IPS-18c (cell line): ENCODE measurements around the gene CLDN19.

Experiments used
- H3K4me3 ChIP-seq: 2 replicates; pipeline ENCODE4 v1.7.0; 2013; ENCODE audit warnings: low read depth, mild to moderate bottlenecking, low read length, moderate library complexity; ENCODE audit not compliant: insufficient read depth
- H3K9me3 ChIP-seq: one replicate; pipeline ENCODE4 v1.6.1; 2013; ENCODE audit warnings: mild to moderate bottlenecking, low read length, moderate library complexity; ENCODE audit not compliant: control insufficient read depth, insufficient read depth

Gene CLDN19

DNA sequence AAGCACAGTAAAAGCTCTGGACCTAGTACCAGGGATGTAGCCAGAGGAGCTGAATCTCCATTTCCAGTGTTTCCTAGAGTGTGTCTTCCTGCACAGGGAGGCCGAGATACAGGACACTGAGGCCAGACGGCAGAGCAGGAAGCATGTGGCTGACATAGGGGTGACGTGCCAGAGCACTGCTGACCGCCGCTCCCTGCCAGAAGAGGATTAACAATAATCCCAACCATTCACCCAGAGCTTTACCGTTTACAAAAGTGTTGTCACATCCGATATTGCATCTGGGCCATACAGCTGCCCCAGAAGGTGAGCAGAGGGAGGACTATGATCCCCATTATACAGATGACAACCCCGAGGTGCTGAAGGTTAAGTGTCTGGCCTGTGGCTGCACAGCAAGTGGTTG lies 5.8 kb upstream of the CLDN19 start:
- H3K4me3 ChIP-seq = no peak overlapping the region
- H3K9me3 ChIP-seq = no peaks in the 10 kb centered on the region

DNA sequence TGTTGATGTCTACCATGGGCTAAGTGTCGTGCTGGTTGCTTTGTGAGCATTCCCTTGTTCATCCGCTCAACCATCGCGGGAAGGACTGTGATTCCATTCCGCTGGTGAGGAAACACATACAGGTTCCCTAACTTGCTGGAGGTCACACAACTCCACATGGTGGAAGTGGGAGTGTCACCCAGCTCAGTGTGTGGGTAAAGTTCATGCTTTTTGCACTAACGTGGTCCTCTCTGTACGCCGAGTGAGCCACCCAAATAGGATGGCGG lies 4.0 kb upstream of the CLDN19 start:
- no peak overlapping the region for H3K4me3 ChIP-seq

DNA sequence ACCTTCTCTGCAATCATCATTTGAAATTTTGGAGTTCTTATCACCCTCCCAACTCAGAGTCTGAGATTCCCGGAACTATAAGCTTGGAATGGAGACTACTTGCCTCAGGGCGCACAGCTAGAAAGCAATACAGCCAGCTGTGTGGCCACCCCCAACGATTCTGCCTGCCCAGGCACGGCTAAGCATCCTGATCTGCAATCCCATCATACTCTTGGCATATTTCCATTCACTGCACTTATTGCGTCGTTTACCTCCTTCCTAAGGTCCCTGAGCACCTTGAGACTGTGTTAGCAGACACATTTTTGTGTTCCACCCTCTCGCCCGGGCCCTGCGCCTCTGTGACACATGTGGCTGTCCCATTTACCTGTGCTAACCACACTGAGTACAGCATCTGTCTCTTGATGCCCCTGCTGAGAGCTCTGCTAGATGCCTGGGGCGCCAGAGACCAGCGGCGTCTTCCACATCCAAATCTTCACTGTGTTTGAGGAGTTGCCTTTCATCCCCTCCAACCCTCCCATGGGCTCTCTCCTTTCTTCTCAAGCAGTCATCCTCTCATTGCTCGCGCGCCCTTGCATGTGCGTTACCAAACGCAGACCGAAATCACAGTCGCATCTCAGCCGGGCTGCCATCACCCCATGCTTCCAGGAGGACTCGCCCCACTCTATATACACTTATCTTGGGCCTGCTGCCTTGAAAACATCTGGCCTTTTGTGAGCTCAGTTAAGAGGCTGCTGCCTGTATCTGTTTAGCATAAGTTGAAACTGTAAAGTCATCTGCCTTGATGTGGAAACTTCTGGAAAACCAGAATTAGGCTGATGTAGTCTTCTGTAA lies 3.5 kb upstream of the CLDN19 start:
- no peaks in the 10 kb centered on the region for H3K9me3 ChIP-seq

More for the DNA sequence above, 4.0 kb upstream of the CLDN19 start:
- H3K9me3 ChIP-seq = no peaks in the 10 kb centered on the region

DNA sequence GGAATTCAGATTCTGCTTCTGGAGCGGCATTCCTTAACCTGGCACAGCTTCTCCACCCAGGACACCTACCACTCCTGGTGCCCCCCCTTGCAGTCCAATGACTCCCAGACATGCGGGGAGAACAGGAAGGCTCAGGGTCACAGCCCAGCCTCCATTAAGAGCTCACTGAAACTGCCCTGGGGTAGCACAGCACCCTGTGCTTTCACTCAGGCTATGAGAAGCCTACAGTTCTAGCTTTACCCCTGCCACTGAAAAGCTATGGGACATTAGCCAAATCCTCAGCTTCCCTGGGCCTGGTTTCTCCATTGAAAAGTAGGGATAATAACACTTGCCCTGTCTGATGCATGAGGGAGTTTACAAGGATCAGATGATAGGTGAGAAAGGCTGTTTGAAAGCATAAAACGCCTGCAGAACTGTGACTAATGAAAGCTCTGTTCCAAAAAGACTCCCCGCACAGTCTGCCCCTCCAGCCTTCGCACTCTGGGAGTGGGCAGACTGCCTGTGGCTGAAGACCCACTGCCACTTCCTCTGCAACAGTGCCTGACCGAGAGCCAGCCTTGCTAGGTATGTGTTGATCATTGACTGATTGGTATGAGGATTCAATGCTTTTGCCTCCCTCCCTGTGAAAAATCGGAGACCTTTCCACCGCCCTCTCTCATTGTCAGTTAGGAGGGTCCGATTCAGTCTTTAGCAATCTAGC lies 2.7 kb upstream of the CLDN19 start:
- no peaks in the 10 kb centered on the region for H3K9me3 ChIP-seq
- no peak overlapping the region for H3K4me3 ChIP-seq

More for the DNA sequence above, 3.5 kb upstream of the CLDN19 start:
- no peak overlapping the region for H3K4me3 ChIP-seq

DNA sequence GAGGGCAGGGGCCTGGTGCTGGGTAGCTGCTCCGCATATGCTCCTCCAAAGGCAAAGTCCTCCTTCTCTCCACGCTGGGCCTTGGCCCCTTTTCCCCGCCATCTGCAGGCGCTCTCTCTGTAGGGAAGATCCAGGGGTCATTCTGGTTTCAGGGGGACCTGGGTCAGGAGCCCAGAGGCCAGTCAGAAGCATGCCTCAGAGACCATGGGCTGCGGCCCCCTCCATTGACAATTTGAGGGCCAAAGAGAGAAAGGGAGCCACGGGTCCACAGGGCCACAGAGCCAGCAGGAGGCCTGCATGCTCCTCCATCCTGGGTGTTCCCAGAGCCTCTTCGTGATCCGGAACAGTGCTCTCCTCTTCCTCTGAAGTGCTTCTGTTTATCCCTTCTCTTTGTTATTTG lies 2.1 kb upstream of the CLDN19 start:
- Histone ChIP-seq H3K4me3 (no peak overlapping the region), H3K9me3 (no peaks in the 10 kb centered on the region)

DNA sequence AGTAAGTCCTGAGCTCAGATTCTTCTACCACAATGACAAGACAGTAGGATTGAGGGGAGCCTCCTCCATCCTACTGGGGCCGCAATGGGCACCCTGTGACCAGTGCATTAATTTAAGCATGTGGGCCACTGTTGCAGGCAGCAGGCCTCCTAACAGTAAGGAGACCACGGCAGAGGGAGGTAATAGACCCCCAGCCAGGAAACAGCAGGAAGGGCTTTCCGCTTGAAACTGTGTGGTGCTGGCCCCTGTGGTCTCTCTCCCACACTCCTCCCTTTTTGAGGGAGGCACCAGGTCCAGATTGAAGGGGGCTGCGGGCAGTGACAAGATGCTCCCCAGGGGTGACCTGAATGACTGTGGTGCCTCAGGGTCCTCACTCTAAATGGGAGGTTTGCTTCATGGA lies 1.7 kb upstream of the CLDN19 start:
- Histone ChIP-seq H3K4me3 (no peak overlapping the region), H3K9me3 (no peaks in the 10 kb centered on the region)

DNA sequence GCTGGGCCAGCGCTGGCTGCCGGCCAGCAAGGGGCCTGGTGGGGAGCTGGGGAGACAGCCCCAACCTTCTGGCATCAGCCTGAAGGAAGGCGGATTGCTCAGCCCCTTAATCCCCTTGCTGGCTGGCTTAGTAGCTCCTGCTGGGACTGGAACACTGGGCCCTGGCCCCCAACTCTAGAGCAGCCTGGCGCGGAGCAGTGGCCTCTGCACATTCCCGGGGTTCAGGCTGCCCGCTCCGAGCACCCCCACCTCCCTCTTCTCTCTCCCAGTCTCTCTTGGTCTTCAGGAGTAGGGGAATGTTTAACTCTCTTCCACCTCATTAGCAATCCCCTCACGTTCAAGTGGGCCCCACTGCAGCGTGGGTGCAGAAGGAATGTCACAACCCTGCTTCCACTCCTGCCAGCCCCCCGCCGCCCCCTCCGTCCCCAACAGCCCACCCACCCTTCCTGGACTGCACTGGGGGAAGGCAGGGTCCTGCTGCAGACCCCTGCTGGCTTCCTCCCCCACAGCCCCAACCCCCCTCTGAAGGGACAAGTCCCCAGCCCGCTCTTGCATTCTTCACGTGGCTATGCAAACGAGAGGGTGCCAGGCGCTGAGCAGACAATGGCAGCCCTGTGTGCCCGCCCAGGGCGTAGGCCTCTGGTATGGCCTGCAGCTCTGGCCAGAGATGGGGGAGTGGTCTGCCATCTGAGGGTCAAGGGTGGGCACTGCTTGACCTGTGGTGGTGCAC lies 980 bp upstream of the CLDN19 start:
- Histone ChIP-seq H3K4me3 (no peak overlapping the region), H3K9me3 (no peaks in the 10 kb centered on the region)

DNA sequence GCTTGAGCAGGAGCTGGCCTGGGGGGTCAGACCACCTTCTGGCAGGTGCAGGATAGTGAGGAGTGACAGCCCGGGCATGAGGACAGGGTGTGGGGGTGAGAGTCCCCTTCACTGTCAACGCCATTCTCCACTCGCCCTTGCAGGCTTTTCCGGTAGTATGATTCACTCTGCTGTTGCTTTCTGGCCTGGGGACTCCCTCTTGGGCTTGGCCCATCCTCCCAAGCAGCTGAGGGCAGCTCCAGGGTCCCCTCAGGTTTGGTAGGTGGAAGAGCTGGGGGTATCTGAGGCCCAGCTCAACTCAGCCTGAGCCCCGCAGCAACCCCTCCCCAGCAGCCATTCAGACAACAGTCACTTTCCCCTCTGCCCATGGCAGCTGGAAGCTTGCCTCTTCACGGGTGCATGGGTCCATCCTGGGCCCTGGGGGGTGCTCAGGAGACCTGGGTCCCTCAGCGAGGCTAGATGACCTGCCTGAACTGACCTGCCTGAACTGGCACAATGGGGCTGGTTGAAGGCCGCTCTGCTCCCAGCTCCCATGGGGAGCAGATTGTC lies 1.3 kb downstream of the CLDN19 start:
- Histone ChIP-seq H3K4me3 (no peak overlapping the region), H3K9me3 (no peaks in the 10 kb centered on the region)

DNA sequence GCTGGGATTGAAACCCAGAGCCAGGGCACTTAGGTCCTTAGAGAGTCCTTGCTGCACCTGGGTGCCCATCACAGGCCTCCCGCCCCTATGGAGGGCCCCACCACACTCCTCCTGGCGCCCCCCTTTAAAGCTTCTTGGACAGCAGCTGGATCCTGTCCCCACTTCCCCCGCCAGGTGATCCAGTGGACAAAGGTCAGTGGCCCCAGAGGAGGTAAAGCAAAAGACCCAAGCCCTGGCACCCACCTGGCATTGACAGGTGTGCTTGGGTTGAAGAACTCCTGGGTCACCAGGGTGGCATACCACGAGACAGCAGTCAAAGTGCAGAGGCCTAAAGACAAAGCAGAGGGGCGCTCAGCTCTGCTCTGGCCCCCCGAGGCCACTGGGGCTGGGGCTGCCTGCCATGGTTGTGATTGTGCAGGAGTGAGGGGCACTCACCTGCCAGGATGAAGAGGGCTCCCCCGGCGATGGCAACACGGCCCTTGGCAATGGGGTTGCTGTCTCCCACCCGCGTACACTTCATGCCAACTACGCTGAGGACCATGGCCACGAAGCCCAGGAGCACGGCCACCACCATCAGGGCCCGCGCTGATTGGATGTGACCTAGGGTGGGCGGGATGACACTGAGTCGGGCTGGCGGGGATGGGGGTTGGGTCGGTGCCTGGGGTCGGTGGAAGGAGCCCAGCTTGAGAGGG lies 1.9 kb downstream of the CLDN19 start:
- Histone ChIP-seq H3K9me3 (no peaks in the 10 kb centered on the region), H3K4me3 (no peak overlapping the region)

DNA sequence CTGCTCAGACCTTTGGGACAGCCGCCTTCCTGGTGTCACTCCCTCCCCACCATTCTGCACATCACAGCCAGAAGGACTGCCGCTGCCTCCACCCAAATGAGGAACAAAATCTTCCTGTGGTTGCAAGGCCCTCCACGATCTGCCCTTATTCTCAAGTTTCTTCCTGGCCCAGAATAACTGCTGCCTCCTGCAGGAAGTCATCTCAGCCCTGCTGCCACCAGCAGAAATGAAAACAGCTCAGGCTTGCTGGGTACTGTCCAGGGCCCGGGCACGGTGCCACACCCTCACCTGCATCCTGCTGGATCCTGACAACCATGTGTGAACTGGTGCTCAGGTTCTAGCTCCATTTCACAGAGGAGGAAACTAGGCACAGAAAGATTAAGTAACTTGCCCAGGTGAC lies 2.8 kb downstream of the CLDN19 start:
- Histone ChIP-seq H3K4me3 (no peak overlapping the region), H3K9me3 (peaks cover 1% of the 10 kb centered on the region)

DNA sequence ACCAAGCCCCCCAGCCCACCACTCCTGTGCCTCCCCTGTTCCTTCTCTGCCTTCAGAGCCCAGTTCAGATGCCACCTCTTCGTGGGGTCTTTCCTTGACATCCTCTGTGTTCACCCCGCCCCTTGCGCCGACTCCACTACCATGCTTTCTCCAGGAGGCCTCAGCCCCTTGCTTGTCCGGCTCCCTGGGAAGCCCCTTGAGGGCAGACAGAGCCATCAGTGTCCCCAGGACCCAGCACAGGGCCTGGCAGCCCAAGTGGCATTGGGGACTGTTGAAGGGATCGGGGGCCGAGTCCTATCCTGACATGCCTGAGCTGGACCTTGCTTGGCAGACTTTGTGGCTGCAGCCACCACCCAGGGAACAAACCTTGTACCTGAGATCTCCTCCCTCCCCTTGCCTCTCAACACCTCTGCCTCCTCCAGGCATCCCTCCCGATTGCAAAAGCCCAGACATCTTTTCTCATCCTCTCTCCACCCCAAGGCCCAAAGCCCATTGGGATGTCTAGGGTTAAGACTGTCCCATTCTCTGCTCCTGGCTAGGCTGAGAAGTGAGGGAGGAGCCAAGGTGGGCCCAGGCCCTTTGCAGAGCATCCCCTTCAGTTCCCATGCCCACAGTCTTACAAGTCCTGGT lies 3.4 kb downstream of the CLDN19 start:
- Histone ChIP-seq H3K9me3 (peaks cover 2% of the 10 kb centered on the region), H3K4me3 (no peak overlapping the region)

DNA sequence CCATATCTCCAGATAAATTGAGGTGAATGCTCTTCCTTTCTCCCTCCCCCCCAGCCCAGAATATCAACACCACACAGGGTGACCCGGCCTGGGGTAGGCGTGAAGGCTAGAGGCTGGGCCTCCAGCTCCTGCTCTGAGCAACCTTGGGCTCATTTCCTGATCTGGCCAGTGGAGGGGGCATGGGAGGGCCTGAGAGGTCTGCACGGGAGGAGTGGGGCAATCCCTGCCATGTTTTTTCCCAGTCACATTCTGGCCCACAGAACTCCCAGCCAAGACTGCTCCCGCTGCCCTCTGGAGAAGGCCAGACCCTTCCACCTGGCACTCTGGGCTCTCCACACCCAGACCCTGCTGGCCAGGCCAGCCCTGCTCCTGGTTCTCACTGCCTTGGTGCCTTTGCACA lies 3.9 kb downstream of the CLDN19 start:
- no peak overlapping the region for H3K4me3 ChIP-seq
- peaks cover 2% of the 10 kb centered on the region for H3K9me3 ChIP-seq

DNA sequence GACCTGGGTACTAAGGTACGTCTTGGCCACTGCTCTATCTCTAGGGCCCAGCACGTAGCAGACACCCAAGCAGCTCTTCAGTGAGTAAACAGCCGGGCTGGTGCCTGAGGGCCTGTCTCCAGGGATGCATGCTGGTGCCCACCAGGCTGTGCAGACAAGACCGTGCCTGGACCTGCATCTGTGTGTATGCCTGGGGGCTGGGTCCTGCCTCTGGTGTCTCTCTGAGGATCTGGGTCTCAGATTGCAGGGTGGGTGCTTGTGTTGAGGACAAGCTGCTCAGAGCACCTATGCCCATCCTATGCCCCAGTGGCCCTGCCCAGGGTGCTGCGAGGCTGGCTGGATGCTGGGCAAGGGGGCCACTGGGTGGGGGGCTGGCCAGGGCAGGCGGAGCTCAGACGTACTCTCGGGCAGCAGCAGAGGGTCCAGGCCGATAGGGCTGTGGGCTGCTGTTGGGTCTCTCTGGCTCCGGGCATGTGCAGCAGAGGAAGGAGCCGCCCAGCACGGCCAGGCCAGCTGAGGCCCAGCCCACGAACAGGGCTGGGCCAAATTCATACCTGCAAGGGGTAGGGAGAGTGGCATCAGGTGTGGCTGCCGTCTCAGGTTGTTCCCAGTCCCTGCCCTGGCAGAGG lies 4.4 kb downstream of the CLDN19 start:
- H3K9me3 ChIP-seq = peaks cover 2% of the 10 kb centered on the region
- no peak overlapping the region for H3K4me3 ChIP-seq

DNA sequence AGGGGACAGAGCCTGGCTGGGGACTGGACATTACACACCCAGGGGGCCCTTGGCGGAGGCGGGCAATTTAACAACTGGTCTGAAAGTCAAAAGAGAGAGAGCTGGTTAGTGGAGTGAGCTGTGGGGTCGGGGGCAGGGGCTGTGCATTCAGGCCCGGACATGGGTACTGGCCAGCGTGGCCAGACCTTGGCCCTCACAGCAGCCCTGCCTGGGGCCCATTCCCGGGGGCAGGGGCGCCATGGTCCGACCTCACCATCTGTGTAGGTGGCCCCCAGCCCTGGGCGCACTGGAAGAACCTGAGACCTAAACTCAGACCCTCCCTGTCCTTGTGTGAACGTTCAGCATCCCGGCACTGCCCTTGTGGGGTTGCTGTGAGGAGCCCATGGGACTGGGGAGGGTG lies 5.0 kb downstream of the CLDN19 start:
- Histone ChIP-seq H3K4me3 (no peak overlapping the region), H3K9me3 (peaks cover 2% of the 10 kb centered on the region)

DNA sequence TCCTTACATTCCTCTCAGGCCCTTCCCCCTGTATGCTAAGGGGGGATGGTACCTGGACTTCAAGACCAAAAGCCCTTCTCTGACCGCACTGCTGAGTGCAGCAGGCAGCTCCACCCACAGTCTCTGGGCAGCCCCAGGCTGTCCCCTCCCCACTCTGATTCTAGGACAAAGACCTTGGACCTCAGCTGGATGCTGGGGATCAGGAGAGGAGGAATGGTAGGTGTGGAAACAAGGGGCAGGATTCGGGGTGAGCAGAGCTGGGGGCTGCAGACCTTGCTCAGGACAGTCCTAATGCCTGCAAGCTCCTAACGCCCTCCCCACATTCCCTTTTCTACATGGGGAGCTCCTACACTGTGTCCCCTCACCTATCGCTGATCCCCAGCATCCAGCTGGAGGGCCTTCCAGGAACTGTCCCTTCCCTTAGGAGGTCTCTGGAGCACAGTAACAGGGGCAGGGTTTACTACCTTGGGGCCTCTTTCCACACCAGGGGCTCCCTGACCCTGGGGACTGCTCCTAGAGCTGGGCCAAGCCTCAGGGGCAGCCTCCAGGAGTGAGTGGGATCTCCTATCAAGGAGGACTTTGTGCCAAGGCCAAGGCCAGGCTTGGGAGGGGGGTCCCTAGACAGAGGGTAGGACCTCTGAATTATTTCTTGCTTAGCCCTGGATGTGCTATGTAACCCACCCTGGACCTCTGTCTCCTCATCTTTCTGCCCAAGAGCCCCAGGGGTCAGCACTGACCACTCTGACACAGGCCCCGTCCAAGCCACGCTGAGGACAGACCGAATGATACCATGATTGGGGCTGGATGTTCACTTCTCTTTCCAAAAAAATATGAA lies 5.6 kb downstream of the CLDN19 start:
- peaks cover 2% of the 10 kb centered on the region for H3K9me3 ChIP-seq
- H3K4me3 ChIP-seq = no peak overlapping the region
